UCSD-AML1 (cell line): ENCODE results near the gene MROH2A.

Experiments used
- DNase-seq: peaks from one replicate; lab custom pipeline; 2025; ENCODE audit not compliant: unreplicated experiment; lab: John Stamatoyannopoulos, UW

Gene MROH2A

DNA sequence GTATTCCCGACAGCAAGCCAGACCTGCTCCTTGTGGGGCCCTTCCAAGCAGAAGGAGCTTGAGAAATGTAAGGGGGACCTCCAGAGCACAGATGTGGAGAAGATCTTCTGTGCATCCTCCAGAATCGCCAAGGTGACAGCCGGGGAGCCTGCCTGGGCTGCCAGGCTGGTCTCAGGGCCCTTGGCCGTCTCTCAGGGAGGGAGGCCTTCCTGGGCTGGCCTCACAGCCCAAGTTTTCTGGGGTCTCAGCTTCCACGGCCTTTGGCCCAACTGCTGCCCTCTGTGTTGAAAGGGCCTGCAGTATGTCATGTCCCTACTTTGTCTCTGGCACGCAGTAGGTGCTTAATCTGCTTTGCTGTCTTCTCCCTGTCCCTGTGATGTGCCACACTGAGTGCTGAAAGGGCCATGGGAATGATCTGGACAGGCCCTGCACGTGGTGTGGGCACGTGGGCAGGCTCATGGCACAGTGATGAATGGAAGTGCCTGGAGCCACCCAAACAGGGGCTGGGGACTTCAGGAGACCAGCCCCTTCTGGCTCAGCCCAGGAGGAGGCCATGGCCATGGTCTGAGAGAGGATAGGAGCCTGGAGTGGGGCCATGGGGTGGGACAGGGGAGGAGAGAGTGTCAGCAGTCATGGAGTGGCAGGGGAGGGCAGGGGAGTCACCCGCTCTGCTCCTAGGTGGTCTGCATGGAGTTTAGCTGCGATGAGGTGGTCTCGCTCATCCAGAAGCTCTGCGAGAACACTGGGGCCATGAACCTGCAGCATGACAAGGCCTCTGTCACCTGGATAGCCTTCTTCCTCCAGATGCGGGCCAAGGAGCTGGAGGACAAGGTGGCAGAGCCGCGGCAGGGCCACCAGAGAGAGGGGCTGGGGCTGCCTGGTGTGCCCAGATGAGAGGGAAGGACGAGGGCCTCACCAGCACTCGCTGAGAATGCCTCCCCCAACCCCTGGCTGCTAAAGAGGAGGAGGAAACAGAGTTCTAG is 40.8 kb downstream of the MROH2A start:
- DNase-seq = no peak

DNA sequence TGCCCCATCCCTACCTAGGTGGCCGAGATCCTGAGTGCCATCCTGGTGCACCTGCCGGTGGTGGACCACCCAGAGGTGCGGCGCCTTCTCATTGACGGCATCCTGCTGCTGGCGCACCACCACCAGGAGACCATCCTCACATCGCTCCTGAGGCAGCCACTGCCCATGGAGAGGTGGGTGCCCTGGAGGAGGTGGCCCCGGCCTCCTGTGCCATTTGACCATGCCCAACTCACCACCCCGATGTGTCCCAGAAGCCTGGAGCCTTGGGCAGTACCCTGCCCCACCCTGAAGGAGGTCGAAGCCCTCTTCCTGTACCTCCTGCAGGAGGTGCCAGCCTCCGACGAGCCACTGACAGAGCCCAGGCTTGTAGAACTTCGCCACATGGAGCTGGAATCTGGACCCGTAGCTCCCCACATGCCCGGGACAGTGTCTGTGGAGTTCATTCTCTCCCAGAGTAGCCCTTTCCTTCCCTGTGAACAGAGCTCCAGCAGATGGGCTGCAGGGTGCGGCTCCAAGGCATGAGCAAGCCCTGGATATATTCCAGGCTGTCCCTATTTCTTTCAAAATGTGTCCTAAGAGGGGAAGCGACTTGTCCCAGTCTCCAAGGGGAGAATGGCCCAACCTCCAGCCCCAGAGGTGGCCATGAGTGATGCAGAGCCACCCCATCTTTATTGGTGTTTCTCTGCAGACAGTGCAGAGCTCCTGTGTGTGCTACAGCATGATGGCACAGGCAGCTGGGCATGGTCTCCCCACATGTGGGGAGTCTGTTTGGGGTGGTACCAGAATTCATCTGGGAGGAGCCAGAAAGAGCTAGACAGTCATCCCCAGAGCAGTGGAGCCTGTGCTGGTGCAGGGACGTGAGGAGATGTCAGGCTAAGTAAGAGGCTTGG is 42.0 kb downstream of the MROH2A start:
- no peak for DNase-seq

DNA sequence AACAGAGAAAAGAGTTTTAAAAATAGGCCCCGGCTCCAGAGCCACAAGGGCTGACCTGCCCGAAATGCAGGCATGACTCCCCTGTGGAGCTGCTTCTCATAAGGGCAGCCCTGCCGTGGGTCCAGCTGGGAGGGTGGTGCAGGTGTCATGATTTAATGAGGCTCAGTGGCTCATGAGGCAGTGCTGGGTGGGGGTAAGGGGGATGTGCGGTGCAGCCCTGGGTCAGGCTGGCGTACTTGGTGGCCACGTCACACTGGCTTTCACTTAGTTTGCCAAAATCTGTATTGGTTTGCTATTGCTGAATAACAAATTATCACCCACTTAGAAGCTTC is 42.6 kb downstream of the MROH2A start:
- DNase-seq = no peak

DNA sequence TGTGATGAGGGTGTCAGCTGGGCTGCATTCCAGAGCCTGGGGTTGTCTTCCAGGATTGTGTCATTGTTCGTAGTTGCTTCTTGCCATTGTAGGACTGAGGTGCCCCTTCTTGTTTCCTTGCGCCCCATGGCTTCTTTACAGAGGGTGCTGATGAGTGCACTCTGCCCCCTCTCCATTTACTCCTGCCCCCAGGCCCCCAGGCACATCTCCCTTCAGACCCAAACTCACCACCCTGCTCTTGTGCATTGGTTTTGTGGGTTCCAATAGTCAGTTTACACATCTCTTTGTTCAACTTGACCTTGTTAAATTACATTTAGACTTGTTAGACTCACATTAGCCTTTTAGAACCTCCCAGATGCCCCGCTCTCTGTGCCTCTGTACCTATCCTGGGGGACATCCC is 43.1 kb downstream of the MROH2A start:
- DNase-seq = no peak

DNA sequence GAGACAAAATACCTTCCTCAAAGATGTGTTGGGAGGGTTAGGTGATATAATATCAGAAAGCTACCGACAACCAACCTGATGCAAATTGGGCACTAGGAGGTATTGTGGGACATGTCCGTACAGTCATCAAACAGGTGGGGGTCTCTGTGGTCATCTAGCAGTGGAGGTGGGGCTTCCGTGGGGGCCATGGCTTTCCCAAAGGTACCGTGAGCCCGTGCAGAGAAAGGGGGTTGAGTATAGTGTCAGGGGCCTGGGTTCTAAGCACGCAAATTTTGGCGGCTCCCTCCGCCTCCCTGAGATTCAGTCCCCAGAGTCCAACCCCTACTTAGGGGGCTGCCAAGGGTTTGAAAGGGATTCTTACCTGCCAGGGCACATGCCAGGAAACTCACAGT is 43.6 kb downstream of the MROH2A start:
- no peak for DNase-seq

DNA sequence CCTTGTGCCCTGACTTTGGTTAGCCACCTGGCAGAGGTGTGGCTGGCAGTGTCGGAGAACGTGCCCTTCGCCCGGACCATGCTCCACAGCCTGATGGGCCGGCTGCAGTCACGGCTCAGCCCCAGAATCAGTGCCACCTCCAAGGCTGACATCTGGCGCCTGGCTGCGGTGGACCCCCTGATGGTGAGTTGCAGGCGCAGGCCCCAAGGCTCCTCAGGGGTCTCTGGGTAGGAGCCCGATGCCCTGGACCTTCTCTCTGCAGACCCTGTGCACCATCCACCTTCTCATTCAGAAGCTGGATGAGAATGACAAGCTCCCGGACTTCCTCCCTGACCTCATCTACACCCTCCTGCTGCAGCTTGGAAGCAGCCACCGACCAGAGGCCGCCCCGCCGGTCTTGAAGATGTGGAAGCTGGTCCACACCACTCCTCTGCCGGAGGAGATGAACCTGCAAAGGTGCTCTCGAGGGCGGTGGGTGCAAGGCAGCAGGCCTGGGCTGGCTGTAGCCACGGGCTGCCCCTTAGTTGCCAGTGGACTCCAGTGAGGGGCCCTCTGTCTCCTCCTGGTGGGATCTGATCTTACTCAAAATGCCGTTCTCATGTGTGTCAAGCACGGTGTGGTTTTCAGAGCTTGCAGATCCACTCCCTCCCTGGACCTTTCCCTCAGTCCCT is 44.1 kb downstream of the MROH2A start:
- DNase-seq = no peak

DNA sequence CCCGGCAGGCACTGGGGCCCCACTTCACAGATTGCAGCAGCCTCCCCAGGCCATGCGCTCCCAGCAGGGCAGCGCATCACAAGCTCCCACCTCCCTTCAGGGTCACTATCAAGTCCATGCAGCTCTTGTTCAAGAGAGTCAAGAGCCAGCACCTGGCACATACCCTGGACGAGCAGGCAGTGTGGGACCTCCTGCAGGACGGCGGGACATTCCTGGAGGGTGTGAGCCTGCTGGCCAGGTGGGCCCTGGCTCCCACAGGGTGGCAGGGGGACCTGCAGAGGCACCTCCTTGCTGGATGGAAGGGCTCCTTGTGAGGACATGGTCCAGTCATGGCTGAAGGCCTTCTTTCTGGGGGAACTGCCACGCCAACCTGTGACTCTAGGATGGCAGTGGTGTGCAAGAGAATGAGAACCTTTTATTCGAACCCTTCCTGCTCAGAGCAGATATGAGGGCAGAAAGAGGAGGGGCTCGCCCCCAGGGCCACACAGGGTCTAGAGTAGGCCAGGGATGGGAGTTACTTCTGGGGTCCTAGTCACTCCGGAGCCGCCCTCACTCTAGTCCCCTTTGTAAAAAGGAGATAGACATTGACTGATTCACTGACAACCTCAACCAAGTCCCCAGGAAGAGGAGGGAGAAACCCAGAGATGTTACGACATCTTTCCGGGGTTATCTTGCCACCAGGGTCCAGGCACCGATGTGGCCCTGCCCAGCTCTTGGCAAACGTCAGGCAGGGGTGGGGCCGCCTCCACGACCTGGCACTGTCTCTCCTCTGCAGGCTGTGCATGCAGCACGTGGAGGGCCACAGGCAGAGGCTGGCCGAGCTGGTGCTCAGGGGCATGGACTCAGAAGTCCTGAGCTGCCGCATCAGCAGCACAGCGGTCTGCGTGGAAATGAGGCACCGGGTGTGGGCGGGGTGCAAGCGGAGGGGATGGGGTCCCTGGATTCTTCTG is 44.9 kb downstream of the MROH2A start:
- no peak for DNase-seq

DNA sequence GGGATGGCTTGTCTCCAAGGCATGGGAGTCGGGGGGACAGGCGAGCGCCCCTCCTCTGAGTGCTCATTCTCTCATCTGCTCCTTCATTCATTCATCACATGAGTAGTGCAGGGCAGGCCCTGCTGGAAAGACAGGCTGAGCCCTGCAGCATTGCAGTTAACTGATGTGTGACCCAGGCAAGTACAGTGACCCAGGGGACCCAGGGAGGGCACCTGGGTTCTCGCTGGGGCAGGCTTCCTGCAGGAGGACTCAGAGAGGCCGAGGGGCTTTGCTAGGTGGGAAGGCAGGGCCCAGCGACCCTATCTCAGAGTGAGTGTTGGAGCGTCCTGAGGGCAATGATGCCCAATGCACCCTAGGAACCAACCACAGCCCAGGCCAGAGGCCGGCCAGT is 45.6 kb downstream of the MROH2A start:
- DNase-seq = no peak

DNA sequence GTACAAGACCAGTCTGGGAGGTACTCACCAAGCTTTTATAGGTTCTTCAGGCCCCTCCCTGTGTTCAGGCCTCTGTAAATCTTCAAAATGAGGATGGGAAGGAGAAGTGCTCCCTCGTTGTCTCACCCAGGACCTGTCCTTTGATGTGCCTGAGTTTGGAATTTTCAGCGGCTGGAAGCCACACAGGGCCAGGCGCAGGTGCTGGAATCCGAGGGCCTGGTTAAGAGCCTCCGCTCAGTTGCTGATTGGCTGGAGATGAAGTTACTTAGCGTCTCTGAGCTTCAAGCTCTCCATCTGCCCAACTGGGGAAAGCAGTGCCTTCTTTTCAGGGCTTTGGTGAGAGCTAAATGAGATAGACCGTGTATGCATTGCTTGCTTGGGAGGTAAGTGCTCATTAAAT is 46.2 kb downstream of the MROH2A start:
- DNase-seq = no peak

DNA sequence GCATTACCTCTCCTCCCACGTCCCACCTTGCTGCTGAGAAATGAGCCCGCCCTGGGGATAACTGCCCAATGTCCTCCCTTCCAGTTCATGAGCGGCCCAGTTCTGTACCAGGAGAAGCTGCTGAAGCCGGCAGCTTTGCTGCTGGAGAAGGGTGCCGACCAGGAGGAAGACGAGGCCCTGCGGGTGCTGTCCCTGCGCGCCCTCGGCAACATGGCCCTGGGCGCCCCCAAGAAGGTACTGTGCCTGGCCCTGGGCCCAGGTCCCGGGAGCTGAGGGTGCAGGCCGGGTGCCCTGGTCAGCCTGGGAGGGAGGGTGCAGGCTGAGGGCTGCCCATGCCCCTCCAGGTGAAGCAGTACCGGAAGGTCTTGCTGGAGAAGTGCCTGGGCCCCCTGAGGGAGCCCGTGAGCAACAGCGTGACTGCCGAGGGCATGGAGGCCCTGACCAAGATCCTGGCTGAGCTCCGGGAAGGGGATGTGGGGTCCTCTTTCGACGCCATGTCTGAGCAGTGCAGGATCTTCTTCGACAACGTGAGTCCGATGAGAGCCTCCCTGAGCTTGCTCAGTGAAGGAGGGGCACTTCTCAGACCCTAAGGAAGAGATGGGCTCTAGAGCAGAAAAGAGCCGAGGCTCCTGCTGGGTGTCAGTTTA is 50.5 kb downstream of the MROH2A start:
- no peak for DNase-seq

DNA sequence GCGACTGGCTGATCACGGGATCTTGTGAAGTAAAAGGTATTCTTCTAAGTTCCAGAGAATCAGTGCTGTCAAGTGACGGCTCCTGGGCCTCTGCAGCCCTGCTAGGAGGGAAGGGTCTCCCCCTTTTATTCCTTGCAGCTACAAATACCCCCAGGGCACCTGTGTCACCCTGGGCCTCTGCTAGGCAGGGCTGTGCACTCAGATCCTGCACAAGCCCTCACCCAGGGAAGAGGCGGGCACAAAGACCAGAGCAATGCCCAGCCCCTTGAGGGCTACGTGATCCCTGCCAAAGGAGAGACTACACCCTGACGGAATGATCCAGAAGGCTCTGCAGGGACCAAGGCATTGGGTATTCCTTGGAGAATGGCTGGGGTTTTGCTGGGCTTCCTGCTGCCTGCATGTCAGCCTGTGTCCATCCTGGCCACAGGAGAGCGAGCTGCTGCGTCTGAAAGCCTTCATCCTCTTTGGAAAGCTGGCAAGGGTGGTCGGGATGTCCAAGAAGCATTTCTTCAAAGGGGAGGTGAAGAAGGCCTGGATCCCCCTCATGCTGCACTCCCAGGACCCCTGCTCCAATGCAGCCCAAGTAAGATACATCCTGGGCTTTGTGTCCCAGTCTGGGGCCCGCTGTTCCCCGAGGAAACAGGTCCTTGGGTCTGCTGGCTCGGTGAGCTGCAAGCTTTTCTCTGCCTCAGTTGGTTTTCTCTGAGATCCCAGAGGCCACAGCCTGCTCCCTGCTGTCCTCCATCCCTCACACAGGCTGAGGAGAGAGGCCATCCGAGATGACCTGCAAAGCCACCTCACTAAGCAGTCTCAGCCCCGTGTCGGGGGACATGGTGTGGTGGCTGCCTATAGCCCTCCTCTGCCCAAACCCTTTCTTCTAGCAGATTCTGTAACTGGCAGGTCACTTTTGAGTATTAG is 51.3 kb downstream of the MROH2A start:
- DNase-seq = no peak

DNA sequence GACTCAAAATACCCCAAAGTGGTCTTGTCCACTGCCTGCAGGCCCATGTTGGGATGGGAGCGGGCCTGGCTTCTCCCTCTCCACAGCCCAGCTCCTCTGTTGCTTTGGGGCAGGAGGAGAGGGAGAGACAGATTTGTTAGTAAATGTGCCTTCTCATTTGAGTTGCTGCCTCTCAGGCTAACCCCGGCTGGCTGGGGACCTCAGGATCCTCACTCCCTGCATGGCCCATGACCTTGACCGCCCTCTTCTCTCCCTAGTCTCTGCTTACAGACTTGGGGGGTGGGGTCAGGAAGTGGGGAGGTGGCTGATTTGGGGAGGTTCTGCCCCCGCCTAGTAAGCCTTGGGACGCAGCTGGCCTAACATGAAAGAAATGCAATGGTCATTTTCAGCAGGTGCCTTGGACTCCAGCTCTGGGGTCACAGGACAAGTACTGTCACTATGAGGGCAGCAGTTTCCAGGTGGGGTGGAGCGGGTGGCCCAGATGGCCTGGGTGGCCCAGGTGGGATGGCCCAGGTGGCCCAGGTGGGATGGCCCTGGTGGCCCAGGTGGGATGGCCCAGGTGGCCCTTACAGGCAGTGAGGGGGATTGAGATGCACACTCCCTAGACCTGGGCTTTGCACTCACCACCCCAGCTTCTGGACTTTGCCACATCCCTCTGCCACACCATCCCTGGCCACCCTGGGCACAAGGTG is 52.1 kb downstream of the MROH2A start:
- DNase-seq = no peak

DNA sequence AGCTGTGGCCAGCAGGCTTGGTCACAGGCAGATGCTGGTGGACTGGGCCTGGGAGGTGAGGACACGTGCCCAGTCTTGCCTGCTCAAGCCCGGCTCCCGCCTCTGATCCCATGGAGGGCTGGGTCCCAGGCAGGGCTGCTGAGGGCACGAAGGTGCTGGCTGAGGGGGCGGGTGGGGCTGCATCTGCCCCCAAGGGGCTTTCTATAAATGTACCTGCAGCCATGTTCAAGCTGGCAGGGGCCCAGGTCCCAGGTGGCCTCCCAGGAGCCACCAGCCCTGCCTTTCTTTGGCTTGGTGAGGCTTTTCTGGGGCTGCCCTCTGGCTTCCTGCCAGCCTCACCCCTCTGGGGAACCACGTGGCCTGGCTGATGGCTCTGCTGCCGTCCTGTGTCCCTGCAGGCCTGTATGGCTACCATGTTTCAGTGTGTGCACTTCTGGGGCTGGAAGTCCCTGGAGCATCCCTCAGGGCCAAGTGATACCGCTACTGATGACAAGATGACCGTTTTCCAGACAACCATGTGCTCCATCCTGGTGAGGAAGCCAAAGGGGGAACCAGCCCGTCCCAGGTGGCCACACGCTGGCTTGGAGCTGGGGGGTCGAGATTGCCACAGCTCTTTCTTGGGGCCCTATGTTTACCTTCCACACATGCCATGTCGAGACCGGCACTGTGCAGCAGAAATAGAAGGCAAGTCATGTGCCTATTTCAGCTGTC is 53.0 kb downstream of the MROH2A start:
- no peak for DNase-seq

DNA sequence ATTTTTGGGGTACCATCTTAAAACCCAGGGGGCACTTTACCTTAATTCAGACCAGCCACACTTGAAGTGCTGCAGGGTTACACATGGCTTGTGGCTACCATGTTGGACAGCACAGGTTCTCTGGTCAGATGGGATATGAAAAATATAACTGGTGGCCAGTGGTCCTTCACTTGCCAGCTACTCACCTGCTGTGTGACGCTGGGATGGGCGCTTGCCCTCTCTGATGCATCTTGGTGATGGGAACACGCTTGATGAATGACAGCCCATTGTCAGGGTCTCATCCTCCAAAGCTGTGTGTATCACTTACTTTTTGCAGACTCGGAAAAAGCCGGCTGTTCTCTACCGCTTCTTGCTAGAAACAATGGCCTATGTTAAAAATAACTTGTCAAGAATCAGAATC is 53.7 kb downstream of the MROH2A start:
- no peak for DNase-seq

DNA sequence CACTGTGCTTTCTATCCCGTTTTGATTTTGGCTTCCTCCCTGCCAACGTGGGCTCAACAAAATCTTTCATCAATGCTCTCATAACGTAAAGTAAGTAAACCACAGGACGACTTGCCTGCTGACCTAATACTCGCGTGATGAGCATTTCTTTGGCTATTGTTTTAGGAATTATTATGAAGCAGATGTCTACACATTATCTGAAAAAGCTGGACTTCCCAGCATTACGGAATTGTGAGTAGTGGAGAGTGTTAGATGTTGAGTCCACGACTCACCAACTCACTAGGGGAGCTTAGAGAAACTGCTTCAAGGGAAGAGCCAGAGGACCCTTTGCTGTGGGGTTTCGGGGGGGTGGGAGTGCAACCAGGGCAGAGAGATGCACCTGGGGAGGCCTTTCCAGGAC is 54.3 kb downstream of the MROH2A start:
- no peak for DNase-seq

DNA sequence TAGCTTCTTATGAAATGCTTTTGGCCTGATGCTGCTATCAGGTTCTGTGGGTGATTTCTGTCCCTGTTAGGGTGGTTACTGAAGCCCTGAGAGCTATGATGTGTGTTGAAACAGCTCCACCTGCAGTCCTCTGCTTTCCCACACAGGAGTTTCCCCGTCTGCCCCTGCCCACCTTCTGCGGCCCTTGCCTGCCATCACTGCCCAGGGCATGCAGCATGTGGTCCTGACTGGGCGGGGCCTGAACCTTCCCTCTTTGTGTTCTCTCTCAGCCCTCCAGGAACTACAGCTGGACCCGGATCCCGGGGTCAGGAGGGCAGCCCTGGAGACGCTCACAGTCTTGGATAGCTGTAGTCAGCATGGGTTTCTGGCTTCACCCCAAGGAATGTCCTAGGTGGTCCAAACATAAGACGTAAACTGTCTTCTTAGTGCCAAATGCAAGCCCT is 54.8 kb downstream of the MROH2A start:
- no peak for DNase-seq

DNA sequence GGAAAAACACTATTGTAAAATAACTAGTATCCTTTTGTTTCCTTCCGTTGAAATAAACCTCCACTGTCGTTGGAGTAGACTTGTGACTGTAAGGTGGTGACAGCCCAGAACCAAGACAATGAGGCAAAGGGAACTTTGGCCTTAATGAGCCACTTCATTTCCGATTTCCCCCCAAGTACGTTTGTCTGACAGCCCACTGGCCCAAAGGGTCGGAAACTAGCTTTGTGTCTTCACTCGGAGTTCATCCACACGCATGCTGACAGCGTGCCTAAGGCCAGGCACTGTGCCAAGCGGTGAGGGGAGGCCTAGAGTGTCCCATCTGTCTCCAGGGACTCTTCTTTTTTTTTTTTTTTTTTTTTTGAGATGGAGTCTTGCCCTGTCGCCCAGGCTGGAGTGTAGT is 55.2 kb downstream of the MROH2A start:
- no peak for DNase-seq
